CD4-positive, alpha-beta memory T cell (primary cell): ENCODE measurements around the gene MARK3. TPM values are rescaled to one million over a fixed set of nuclear protein-coding genes. Genes with fewer than 3 reads are reported as not detected.

ENCODE experiments used
- CTCF ChIA-PET: fragments of 350-600 bp; sonication (Branson Sonifier 250); formaldehyde crosslinking; loops from one replicate; lab custom pipeline; 2021; ENCODE audit warnings: inconsistent platforms; ENCODE audit not compliant: partially characterized antibody; lab: Charles Lee
- POLR2A ChIA-PET: fragments of 350-600 bp; sonication (Branson Sonifier 250); formaldehyde crosslinking; loops from one replicate; lab custom pipeline; 2021; ENCODE audit not compliant: partially characterized antibody; lab: Charles Lee
- DNase-seq, 5 donors: peaks; one replicate each; pipeline versions ENCODE4 v3.0.0 to v3.0.0-alpha.2; 2020 to 2022; ENCODE audit warnings: mixed read lengths in 1 of 5
- H3K27ac ChIP-seq: one replicate; pipeline ENCODE4 v1.7.0; 2013; ENCODE audit warnings: low read depth, low read length
- H3K27me3 ChIP-seq: 2 replicates; pipeline ENCODE4 v1.7.0; 2013; ENCODE audit warnings: mild to moderate bottlenecking, low read length, moderate library complexity; ENCODE audit not compliant: insufficient read depth
- H3K36me3 ChIP-seq: 2 replicates; pipeline ENCODE4 v1.7.0; 2013; ENCODE audit warnings: mild to moderate bottlenecking, low read length, moderate library complexity; ENCODE audit not compliant: insufficient read depth
- H3K4me1 ChIP-seq: 2 replicates; pipeline ENCODE4 v1.7.0; 2013; ENCODE audit warnings: mild to moderate bottlenecking, low read length, moderate library complexity; ENCODE audit not compliant: insufficient read depth
- H3K4me3 ChIP-seq, 2 donors: one replicate each; pipeline ENCODE4 v1.7.0; 2013; ENCODE audit warnings: low read length in 2 of 2, mild to moderate bottlenecking in 1 of 2
- H3K9me3 ChIP-seq, 2 donors: one replicate each; pipeline ENCODE4 v1.7.0; 2013; ENCODE audit warnings: low read length in 2 of 2, control low read depth in 1 of 2; ENCODE audit not compliant: control insufficient read depth in 1 of 2
- H3K27ac Mint-ChIP-seq, 7 donors: one replicate each; pipeline ENCODE4 v1.8.0; 2020 to 2021; ENCODE audit warnings: mixed read lengths in 7 of 7, mild to moderate bottlenecking in 6 of 7, inconsistent platforms in 3 of 7, moderate library complexity in 3 of 7
- H3K27me3 Mint-ChIP-seq, 2 donors: one replicate each; pipeline ENCODE4 v1.8.0; 2020 to 2021; ENCODE audit warnings: mixed read lengths in 2 of 2
- H3K36me3 Mint-ChIP-seq, 2 donors: one replicate each; pipeline ENCODE4 v1.8.0; 2020 to 2021; ENCODE audit warnings: mixed read lengths in 2 of 2, inconsistent platforms in 1 of 2, mild to moderate bottlenecking in 1 of 2
- H3K4me1 Mint-ChIP-seq, 4 donors: one replicate each; pipeline ENCODE4 v1.8.0; 2020 to 2021; ENCODE audit warnings: mixed read lengths in 4 of 4, mild to moderate bottlenecking in 1 of 4
- H3K4me3 Mint-ChIP-seq, 8 donors: one replicate each; pipeline ENCODE4 v1.8.0; 2020 to 2021; ENCODE audit warnings: mixed read lengths in 8 of 8, mild to moderate bottlenecking in 7 of 8, moderate library complexity in 6 of 8, inconsistent platforms in 3 of 8
- H3K9me3 Mint-ChIP-seq, 8 donors: one replicate each; pipeline ENCODE4 v1.8.0; 2020 to 2021; ENCODE audit warnings: mixed read lengths in 8 of 8, mild to moderate bottlenecking in 5 of 8, inconsistent platforms in 3 of 8, moderate library complexity in 1 of 8
- intact Hi-C: fragments of 100-400 bp; cut with micrococcal nuclease; formaldehyde crosslinking; loops from one replicate; pipeline ENCODE4 v1.15.1; 2023
- polyA plus RNA-seq, 2 donors: library from polyadenylated mRNA; unstranded; fragments of 300-500 nt; fragmentation: Illumina TruSeq; gene quantifications; one replicate each; pipeline ENCODE4 v1.2.3, GENCODE V29; 2021
- total RNA-seq, 2 experiments: library from RNA; stranded (reverse); gene quantifications; one replicate each; pipeline ENCODE4 v1.2.3, GENCODE V29; 2021

The MARK3 gene
- total and polyA plus RNA-seq, 4 experiments from 2014 or later = 18.4 to 113 (median 76.2) TPM

- CTCF ChIA-PET = interaction anchor here (1.2 to 9.0 kb wide), 3 partner anchors 14 to 47 kb away, joined by 3 to 78 read pairs (median 10); partner anchors contain the start of gene CKB
- Mint-ChIP-seq H3K27me3 (peaks cover 0 to 2% of the 10 kb centered on the region in 2 donors), H3K27ac (no peak overlapping the region), H3K9me3 (no peaks in the 10 kb centered on the region), H3K4me1 (peaks cover 0 to 3% (median 0%) of the 10 kb centered on the region in 4 donors), H3K36me3 (no peaks in the 10 kb centered on the region), H3K4me3 (no peak overlapping the region)
- DNase-seq = no peak
- no peaks in the 10 kb centered on the region for H3K9me3 ChIP-seq
- intact Hi-C loops = no loop called here
- POLR2A ChIA-PET = no interaction called here
- no peaks in the 10 kb centered on the region for H3K36me3 ChIP-seq
- H3K4me1 ChIP-seq = no peaks in the 10 kb centered on the region
- no peak overlapping the region for H3K4me3 ChIP-seq
- H3K27ac ChIP-seq = no peak overlapping the region
- no peaks in the 10 kb centered on the region for H3K27me3 ChIP-seq
These were observed 160.2 kb downstream of the MARK3 start for GRCh38 chr14:103545219-103545914.

GRCh38 chr14:103545915-103546651 lies 160.9 kb downstream of the MARK3 start:
- no peak for DNase-seq
- Mint-ChIP-seq H3K4me1 (peaks cover 0 to 3% (median 0%) of the 10 kb centered on the region in 4 donors), H3K4me3 (peak overlapping the region in 1 of 8 donors; percentile 23), H3K36me3 (no peaks in the 10 kb centered on the region), H3K27me3 (peaks cover 0 to 2% of the 10 kb centered on the region in 2 donors), H3K9me3 (no peaks in the 10 kb centered on the region), H3K27ac (no peak overlapping the region)
- Histone ChIP-seq H3K27me3 (no peaks in the 10 kb centered on the region), H3K4me1 (no peaks in the 10 kb centered on the region), H3K9me3 (no peaks in the 10 kb centered on the region), H3K27ac (no peak overlapping the region), H3K4me3 (no peak overlapping the region), H3K36me3 (no peaks in the 10 kb centered on the region)
- ChIA-PET POLR2A (interaction anchor here (1.4 to 2.4 kb wide), 2 partner anchors 17 to 47 kb away, joined by 3 to 6 read pairs; partner anchors contain the start of gene TRMT61A), CTCF (interaction anchor here (1.2 to 9.0 kb wide), 5 partner anchors 9 to 48 kb away, joined by 3 to 78 read pairs (median 4); partner anchors contain the start of gene CKB)
- intact Hi-C loops = loop anchor here (1.0 kb wide), 2 partner anchors 28 to 46 kb away; no protein-coding TSS in a partner anchor

- H3K4me3 ChIP-seq = no peak overlapping the region
- ChIA-PET POLR2A (interaction anchor here (1.4 to 2.4 kb wide), 2 partner anchors 17 to 47 kb away, joined by 3 to 6 read pairs; partner anchors contain the start of gene TRMT61A), CTCF (interaction anchor here (0.9 to 9.0 kb wide), 11 partner anchors 10 to 442 kb away, joined by 3 to 78 read pairs (median 4); partner anchors contain the start of genes CKB and COA8)
- peaks cover 0 to 2% of the 10 kb centered on the region in 2 donors for H3K27me3 Mint-ChIP-seq
- no peaks in the 10 kb centered on the region for H3K36me3 Mint-ChIP-seq
- H3K27ac Mint-ChIP-seq = no peak overlapping the region
- no peaks in the 10 kb centered on the region for H3K36me3 ChIP-seq
- H3K27me3 ChIP-seq = no peaks in the 10 kb centered on the region
- H3K9me3 ChIP-seq = no peaks in the 10 kb centered on the region
- DNase-seq = peak; percentile 63 to 75 (median 71)
- H3K4me1 ChIP-seq = no peaks in the 10 kb centered on the region
- H3K27ac ChIP-seq = no peak overlapping the region
- H3K9me3 Mint-ChIP-seq = no peaks in the 10 kb centered on the region
- intact Hi-C loops = loop anchor here (1.0 kb wide), 2 partner anchors 29 to 47 kb away; no protein-coding TSS in a partner anchor
- H3K4me1 Mint-ChIP-seq = peaks cover 0 to 4% (median 2%) of the 10 kb centered on the region in 4 donors
- H3K4me3 Mint-ChIP-seq = peak overlapping the region in 1 of 8 donors; percentile 23
These were observed 161.6 kb downstream of the MARK3 start for GRCh38 chr14:103546652-103547454.

GRCh38 chr14:103547455-103547940 lies 162.3 kb downstream of the MARK3 start:
- H3K36me3 ChIP-seq = no peaks in the 10 kb centered on the region
- DNase-seq = no peak
- no peak overlapping the region for H3K27ac Mint-ChIP-seq
- POLR2A ChIA-PET = interaction anchor here (1.4 to 2.4 kb wide), 2 partner anchors 18 to 48 kb away, joined by 3 to 6 read pairs; partner anchors contain the start of gene TRMT61A
- no peak overlapping the region for H3K4me3 ChIP-seq
- intact Hi-C loops = no loop called here
- H3K27me3 ChIP-seq = no peaks in the 10 kb centered on the region
- H3K27ac ChIP-seq = no peak overlapping the region
- no peaks in the 10 kb centered on the region for H3K9me3 ChIP-seq
- peaks cover 0 to 5% (median 2%) of the 10 kb centered on the region in 4 donors for H3K4me1 Mint-ChIP-seq
- CTCF ChIA-PET = interaction anchor here (0.9 to 9.0 kb wide), 10 partner anchors 10 to 443 kb away, joined by 3 to 78 read pairs (median 4); partner anchors contain the start of genes CKB and COA8
- H3K36me3 Mint-ChIP-seq = no peaks in the 10 kb centered on the region
- peaks cover 0 to 2% of the 10 kb centered on the region in 2 donors for H3K27me3 Mint-ChIP-seq
- no peaks in the 10 kb centered on the region for H3K4me1 ChIP-seq
- H3K4me3 Mint-ChIP-seq = no peak overlapping the region
- no peaks in the 10 kb centered on the region for H3K9me3 Mint-ChIP-seq

- Mint-ChIP-seq H3K4me3 (no peak overlapping the region), H3K27ac (peak overlapping the region in 1 of 7 donors; percentile 62), H3K9me3 (no peaks in the 10 kb centered on the region), H3K27me3 (peaks cover 0 to 2% of the 10 kb centered on the region in 2 donors), H3K36me3 (no peaks in the 10 kb centered on the region), H3K4me1 (peaks cover 0 to 6% (median 2%) of the 10 kb centered on the region in 4 donors)
- Histone ChIP-seq H3K4me3 (no peak overlapping the region), H3K27me3 (no peaks in the 10 kb centered on the region), H3K9me3 (no peaks in the 10 kb centered on the region), H3K27ac (no peak overlapping the region), H3K36me3 (no peaks in the 10 kb centered on the region), H3K4me1 (no peaks in the 10 kb centered on the region)
- intact Hi-C loops = no loop called here
- POLR2A ChIA-PET = interaction anchor here (2.4 kb wide), 1 partner anchor 19 kb away, joined by 6 read pairs; the partner anchor contains the start of gene TRMT61A
- no peak for DNase-seq
- CTCF ChIA-PET = interaction anchor here (1.2 to 9.0 kb wide), 6 partner anchors 10 to 50 kb away, joined by 3 to 78 read pairs (median 5); partner anchors contain the start of genes CKB and COA8
These were observed 162.8 kb downstream of the MARK3 start for GRCh38 chr14:103547941-103548462.
